HG02981 (cell line): Measurements from ENCODE around the gene ATXN2.
"Not testable (repeated sequence)": the region's sequence is repeated elsewhere in the genome, so short reads cannot be mapped to it uniquely, and the experiment has no call there.

Source experiments
- ATAC-seq: cut with Tn5 transposase; IDR thresholded peaks from one replicate; pipeline ENCODE4 v1.9.1; 2021; ENCODE audit warnings: mild to moderate bottlenecking, moderate library complexity; ENCODE audit not compliant: unreplicated experiment

ATXN2 gene, protein sequence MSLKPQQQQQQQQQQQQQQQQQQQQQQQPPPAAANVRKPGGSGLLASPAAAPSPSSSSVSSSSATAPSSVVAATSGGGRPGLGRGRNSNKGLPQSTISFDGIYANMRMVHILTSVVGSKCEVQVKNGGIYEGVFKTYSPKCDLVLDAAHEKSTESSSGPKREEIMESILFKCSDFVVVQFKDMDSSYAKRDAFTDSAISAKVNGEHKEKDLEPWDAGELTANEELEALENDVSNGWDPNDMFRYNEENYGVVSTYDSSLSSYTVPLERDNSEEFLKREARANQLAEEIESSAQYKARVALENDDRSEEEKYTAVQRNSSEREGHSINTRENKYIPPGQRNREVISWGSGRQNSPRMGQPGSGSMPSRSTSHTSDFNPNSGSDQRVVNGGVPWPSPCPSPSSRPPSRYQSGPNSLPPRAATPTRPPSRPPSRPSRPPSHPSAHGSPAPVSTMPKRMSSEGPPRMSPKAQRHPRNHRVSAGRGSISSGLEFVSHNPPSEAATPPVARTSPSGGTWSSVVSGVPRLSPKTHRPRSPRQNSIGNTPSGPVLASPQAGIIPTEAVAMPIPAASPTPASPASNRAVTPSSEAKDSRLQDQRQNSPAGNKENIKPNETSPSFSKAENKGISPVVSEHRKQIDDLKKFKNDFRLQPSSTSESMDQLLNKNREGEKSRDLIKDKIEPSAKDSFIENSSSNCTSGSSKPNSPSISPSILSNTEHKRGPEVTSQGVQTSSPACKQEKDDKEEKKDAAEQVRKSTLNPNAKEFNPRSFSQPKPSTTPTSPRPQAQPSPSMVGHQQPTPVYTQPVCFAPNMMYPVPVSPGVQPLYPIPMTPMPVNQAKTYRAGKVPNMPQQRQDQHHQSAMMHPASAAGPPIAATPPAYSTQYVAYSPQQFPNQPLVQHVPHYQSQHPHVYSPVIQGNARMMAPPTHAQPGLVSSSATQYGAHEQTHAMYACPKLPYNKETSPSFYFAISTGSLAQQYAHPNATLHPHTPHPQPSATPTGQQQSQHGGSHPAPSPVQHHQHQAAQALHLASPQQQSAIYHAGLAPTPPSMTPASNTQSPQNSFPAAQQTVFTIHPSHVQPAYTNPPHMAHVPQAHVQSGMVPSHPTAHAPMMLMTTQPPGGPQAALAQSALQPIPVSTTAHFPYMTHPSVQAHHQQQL

DNA sequence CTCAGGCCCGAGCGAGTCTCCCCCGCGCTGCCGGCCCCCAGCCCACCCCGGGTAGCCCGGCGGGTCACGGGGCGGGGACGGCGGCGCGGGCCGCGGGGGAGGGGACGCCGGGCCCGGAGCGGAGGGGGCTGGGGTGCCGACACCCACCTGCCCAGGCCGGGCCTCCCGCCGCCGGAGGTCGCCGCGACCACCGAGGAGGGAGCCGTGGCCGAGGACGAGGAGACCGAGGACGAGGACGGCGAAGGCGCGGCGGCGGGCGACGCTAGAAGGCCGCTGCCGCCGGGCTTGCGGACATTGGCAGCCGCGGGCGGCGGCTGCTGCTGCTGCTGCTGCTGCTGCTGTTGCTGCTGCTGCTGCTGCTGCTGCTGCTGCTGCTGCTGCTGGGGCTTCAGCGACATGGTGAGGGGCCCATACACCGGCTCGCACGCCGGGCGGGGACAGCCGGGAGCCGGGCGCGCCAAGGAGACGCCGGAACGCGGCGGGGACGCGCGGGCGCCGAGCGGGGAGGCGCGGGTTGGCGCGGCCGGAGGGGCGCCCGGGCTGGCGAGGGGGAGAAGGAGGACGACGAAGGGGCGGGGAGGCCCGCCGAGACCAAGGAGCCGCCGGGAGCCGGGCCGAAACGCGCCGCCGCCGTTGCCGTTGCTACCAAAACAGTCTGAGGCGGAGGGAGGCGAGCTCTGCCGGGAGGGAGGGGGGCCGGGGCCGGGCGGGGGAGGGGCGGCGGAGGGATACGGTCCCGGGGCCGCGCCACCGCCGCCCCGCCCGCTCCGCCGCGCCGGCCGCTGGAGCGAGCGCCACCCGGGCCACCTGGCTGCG is at the start of gene ATXN2:
ATXN2 (minus strand) TSS at position 679 of the 816 bp plus-strand sequence; CDS start at position 398, 281 bp downstream.
- peak; percentile 39 for ATAC-seq

- no peak for ATAC-seq
Observed at GRCh38 chr12:111645433-111645832, 46.3 kb upstream of the ATXN2 start.

- ATAC-seq, result no peak
Observed at GRCh38 chr12:111643427-111643826, 44.3 kb upstream of the ATXN2 start.

GRCh38 chr12:111642681-111643426 is 43.7 kb upstream of the ATXN2 start:
- ATAC-seq, result no peak

DNA sequence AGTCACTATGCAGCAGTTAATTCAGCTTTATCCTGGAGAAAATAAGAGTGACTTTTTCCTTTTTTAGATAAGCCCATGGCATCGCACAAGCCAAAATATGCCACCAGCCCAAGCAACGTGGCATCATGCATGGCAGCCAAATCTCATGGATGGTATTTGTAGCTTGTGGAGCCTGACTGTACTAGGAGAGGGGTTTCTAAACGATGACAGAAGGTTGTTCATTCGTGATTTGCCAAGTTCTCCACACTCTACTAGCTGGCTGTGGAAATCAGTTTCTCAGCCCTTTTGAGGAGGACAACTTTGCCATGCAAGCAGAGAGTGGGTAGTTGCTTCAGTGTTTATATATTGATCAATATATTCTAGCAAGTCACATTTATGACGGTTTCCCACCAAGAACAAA is 41.4 kb upstream of the ATXN2 start:
- ATAC-seq, result no peak

GRCh38 chr12:111638556-111638955 is 39.4 kb upstream of the ATXN2 start:
- ATAC-seq, result no peak

DNA sequence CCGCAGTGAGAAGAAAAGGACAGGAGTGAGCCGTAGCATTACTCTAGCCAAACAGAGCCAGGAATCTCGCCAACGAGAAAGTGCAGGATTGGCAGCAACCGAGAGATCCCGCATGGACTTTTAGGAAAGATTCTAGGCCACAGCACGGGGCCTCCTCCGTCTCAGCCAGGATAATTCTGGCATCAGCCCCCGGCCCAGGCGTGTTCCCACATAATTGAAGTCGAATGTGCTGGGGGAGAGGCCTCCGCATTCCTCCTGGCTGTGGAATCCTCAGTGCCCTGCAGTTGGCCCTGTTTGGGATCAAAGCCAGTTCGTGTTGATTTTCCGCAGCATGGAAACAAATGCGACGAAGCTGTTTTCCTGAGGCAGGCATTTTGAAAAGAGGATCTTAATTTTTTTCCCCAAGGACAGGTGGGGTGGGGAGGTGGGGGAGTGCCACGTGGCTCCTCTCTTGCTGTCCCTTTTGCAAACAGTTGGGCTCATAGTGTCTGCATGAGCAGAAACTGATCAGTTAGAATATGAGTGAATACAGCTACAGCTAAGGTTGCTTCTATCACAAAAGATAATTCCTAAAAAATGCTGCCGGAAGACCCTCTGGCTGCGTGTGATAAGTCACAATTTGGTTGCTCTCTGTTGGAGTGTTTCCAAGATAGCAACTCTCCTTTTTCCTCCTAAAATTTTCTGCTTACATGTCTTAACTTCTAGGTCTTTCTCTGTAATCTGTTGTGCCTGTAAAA is 37.3 kb upstream of the ATXN2 start:
- no peak for ATAC-seq

GRCh38 chr12:111635524-111635923 is 36.4 kb upstream of the ATXN2 start:
- ATAC-seq, result no peak

DNA sequence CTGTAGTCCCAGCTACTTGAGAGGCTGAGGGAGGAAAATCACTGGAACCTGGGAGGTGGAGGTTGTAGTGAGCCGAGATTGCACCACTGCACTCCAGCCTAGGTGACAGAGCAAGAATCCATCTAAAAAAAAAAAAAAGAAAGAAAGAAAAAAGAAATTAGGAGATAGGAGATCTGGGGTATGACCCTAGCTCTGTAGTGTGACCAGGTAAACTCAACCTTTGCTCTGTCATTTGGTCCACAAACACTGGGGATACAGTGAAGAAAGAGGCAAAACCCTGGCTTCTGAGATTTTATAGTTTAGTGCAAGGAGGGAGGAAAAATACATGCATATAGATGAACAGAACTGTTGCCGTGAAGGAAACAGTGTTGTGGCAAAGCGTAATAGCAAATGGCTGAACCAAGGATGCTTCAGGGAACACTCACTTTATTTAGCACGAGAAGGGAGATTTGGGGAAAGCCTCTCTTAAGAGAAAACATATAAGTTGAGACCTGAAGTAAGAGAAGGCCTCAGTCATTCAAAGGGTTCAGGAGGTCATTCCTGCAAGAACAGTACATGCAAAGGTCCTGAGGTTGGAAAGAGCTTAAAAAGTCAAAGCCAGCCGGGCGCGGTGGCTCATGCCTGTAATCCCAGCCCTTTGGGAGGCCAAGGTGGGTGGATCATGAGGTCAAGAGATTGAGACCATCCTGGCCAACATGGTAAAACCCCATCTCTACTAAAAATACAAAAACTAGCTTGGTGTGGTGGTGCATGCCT is 29.6 kb upstream of the ATXN2 start:
- ATAC-seq, result no peak

- ATAC-seq, result no peak
Observed at GRCh38 chr12:111626230-111626629, 27.1 kb upstream of the ATXN2 start.

- no peak for ATAC-seq
Observed at GRCh38 chr12:111624540-111624939, 25.4 kb upstream of the ATXN2 start.

GRCh38 chr12:111617841-111618240 is 18.7 kb upstream of the ATXN2 start:
- not testable (repeated sequence) for ATAC-seq

DNA sequence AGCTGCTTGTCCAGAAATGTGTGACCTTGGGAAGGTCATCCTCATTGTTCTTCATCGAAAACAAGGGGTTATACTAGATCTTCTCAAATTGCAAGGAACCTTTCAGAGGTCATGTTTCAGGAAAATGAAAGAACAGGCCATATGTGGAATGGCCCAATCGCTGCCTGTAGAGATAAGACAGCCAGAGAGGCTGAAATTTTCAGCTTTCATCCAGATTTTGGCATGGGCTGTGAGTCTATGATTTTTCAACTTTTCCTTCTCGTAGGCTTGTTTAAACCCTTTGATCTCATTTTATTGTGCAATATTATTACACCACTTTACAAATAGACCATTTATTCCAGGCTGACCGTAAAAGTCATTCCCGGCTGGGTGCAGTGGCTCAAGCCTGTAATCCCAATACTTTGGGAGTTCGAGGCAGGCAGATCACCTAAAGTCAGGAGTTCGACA is 17.1 kb upstream of the ATXN2 start:
- ATAC-seq, result no peak

DNA sequence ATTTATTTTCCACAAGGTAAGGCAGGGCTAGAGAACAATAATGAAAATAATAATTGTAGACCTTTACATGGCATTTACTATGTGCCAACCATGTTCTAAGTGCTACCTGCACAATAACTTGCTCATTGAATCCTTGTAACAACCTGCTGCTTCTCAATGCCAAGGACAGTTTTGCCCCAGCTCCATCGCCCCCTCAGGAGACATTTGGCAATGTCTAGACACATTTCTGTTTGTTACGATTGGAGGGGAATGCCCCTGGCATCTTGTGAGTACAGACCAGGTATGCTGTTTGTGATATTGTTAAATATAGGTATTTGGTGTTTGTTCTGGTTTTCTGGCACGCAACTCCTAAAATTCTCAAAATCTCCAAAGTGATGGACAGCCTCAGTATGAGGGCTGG is 8.1 kb upstream of the ATXN2 start:
- ATAC-seq, result no peak

DNA sequence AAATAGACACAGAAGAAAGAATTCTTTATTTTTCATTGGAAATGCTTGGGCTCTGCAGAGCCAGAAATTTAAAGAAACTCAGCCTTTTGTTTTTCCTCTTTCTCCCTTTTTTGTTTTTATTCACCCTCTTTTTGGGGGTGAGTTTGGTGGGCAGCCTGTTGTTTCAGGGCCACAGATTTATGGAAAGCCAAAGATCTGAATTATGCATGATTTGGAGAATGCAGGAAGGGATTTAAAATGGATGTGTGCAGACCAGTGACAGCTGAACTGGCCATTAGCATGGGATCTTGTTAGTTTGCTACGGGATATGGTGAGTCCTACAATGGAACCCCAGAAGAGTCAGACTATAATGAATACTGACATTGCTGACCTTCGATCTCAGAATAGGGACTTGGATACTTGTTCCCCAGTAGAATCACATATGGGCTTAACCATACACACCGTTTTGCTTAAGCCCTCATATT is 7.7 kb upstream of the ATXN2 start:
- ATAC-seq, result no peak

- no peak for ATAC-seq
Observed at GRCh38 chr12:111605911-111606766, 7.0 kb upstream of the ATXN2 start.

DNA sequence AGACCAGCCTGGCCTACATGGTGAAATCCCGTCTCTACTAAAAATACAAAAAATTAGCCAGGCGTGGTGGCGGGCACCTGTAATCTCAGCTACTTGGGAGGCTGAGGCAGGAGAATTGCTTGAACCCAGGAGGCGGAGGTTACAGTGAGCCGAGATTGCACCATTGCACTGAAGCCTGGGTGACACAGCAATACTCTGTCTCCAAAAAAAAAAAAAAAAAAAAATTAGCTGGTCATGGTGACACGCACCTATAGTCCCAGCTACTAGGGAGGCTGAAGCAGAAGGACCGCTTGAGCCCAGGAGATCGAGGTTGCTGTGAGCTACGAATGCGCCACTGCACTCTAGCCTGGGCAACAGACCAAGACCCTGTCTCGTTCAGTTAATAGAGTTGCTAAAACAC is 3.7 kb upstream of the ATXN2 start:
- ATAC-seq, result not testable (repeated sequence)
